Upper lobe of right lung (tissue), 1 donor: Measurements from ENCODE around the gene ADGB. TPM values are rescaled to one million over a fixed set of nuclear protein-coding genes. Genes with fewer than 3 reads are reported as not detected.
"Not testable (repeated sequence)": the region's sequence is repeated elsewhere in the genome, so short reads cannot be mapped to it uniquely, and the experiment has no call there.

ENCODE experiments used
- ATAC-seq: fragments of 200-7000 bp; cut with Tn5 transposase; one replicate; pipeline ENCODE4 v1.9.1; 2020; ENCODE audit warnings: mild to moderate bottlenecking, moderate library complexity
- DNase-seq: peaks from one replicate; pipeline ENCODE4 v3.0.0-alpha.2; 2020
- H3K27ac ChIP-seq: fragments of 200-600 bp; one replicate; pipeline ENCODE4 v1.8.0; 2022
- H3K27me3 ChIP-seq: fragments of 200-600 bp; one replicate; pipeline ENCODE4 v1.8.0; 2022; ENCODE audit warnings: mild to moderate bottlenecking
- H3K36me3 ChIP-seq: fragments of 200-600 bp; one replicate; pipeline ENCODE4 v1.8.0; 2022
- H3K4me1 ChIP-seq: fragments of 200-600 bp; one replicate; pipeline ENCODE4 v1.8.0; 2022
- H3K4me3 ChIP-seq: fragments of 200-600 bp; one replicate; pipeline ENCODE4 v1.8.0; 2022; ENCODE audit warnings: mild to moderate bottlenecking
- H3K9me3 ChIP-seq: fragments of 200-600 bp; one replicate; pipeline ENCODE4 v1.8.0; 2022
- intact Hi-C: fragments of 100-400 bp; cut with DNase I; formaldehyde crosslinking; loops from one replicate; pipeline ENCODE4 v1.11.0; 2022
- total RNA-seq: library from RNA; stranded (reverse); fragmentation: NEBNext Ultra II Directional; extraction: Animal tissue kit (Norgen Biotek cat#: 25700); gene quantifications from one replicate; pipeline ENCODE4 v1.2.1, GENCODE V29; 2021
- TF ChIP-seq, protein P1 (sequence below): fragments of 200-600 bp; IDR thresholded peaks from one replicate; pipeline ENCODE4 v1.8.0; 2022; ENCODE audit warnings: antibody characterized with exemption
- donor health status: DM: no; HTN: yes; CAD: no; lungs with severe emphysema.

ADGB gene
- total RNA-seq, 1 donor from 2014 or later: not detected

DNA sequence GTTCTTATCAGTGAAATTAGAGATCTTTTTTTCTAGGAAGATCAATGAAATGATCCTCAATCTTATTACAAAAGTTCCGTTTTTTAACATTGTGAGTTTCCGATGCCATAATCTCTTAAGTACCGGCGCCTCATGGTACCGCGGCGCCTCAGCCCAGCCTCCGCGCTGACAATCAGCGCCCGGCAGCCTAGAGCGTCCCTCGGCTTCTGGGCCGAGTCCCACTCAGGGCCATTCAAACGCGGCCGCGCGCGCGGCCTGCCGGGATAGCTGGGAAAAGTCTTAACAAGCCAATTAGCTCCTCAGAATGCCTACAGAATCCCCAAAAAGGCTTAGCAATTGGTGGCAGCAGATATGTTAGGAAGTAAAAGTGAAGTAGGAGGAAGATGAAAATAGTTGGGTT lies 204.8 kb downstream of the ADGB start:
- DNase-seq (peak; percentile 62), ATAC-seq (peak; percentile 59)
- Histone ChIP-seq H3K4me1 (no peaks in the 10 kb centered on the region), H3K4me3 (peak overlapping the region; percentile 6), H3K9me3 (no peaks in the 10 kb centered on the region), H3K36me3 (no peaks in the 10 kb centered on the region), H3K27me3 (no peaks in the 10 kb centered on the region), H3K27ac (no peak overlapping the region)
- TF ChIP-seq, protein P1, sequence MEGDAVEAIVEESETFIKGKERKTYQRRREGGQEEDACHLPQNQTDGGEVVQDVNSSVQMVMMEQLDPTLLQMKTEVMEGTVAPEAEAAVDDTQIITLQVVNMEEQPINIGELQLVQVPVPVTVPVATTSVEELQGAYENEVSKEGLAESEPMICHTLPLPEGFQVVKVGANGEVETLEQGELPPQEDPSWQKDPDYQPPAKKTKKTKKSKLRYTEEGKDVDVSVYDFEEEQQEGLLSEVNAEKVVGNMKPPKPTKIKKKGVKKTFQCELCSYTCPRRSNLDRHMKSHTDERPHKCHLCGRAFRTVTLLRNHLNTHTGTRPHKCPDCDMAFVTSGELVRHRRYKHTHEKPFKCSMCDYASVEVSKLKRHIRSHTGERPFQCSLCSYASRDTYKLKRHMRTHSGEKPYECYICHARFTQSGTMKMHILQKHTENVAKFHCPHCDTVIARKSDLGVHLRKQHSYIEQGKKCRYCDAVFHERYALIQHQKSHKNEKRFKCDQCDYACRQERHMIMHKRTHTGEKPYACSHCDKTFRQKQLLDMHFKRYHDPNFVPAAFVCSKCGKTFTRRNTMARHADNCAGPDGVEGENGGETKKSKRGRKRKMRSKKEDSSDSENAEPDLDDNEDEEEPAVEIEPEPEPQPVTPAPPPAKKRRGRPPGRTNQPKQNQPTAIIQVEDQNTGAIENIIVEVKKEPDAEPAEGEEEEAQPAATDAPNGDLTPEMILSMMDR: no peak
- intact Hi-C loops: no loop called here

DNA sequence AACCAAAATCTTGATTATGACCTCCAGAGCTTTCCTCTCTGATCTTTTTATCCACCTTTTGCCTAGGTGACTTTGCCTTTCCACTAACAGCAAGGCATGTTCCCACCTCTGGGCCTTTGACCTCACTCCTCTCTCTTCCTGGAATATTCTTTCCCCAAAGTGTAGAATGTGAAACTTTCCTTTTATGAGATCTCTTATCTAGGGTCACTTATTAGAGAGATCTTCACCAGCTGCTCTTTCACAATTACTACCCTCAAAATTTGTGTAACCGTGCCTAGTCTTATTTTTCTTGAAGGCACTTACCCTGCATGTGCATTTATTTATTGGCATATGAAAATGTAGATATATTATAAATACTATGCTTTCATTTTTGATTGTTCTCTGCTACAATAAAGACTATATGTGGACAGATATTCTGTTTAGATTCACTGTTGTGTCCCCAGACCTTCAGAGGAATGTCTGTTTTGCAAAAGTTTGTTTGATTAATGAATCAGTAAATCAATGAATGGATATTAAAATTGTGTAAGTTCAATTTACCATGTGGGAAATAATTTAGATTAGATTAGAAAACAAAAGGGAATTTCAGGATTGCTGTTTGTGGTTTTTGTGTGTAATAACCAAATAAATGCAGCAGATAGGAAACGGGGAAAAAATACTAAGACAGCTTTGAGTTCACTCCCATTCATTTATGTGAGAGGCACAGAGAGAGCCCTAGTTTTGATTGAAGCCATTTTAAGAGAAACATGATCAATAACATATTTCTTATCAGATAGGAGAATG lies 207.0 kb downstream of the ADGB start:
- TF ChIP-seq, protein P1: no peak
- DNase-seq (no peak), ATAC-seq (no peak)
- H3K9me3 ChIP-seq: no peaks in the 10 kb centered on the region
- no peaks in the 10 kb centered on the region for H3K27me3 ChIP-seq
- H3K36me3 ChIP-seq: no peaks in the 10 kb centered on the region
- intact Hi-C loops: no loop called here
- no peak overlapping the region for H3K4me3 ChIP-seq
- H3K4me1 ChIP-seq: no peaks in the 10 kb centered on the region
- no peak overlapping the region for H3K27ac ChIP-seq

DNA sequence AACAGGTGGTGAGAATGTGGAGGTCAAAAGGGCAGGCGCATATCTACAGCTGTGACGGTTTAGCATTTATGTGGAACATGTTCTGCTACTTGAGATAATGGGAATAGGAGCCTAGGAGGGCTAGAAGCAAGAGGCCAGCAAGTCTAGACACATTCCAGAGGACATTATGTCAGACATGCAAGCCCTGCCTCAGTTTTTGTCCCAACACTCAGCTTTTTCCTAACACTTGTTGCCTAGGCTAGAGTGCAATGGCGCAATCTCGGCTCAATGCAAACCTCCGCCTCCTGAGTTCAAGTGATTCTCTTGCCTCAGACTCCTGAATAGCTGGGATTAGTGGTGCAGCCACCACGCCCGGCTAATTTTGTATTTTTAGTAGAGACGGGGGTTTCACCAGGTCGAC lies 210.2 kb downstream of the ADGB start:
- H3K4me1 ChIP-seq, intact Hi-C loops, ATAC-seq, H3K4me3 ChIP-seq, H3K36me3 ChIP-seq, DNase-seq, H3K27ac ChIP-seq, H3K27me3 ChIP-seq, H3K9me3 ChIP-seq: not testable (repeated sequence)

DNA sequence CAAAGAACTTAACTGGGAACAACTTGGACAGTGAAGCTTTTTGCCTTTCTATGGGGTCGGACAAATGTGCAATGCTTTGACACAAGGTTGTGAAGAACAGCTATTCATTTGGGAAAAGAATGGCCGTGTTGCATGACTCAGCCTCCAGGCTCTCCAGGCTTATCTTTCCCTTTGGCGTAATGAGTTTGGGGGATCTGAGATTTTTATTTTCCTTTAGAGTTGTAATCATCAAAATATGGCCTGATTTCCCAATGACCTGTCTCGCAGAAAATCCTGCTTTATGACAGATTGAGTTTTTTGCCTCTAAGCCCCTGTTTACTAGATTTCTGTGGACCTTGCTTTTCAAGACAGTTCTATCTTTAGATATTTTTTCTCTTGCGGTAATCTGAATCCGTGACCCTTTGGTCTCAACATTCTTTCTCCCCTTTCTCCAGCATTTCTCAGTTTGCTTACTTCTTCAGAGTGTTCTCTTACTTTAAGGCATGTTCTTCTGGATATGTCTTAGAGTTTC lies 214.1 kb downstream of the ADGB start:
- H3K4me1 ChIP-seq, H3K4me3 ChIP-seq, H3K9me3 ChIP-seq, H3K27ac ChIP-seq, DNase-seq, H3K27me3 ChIP-seq, ATAC-seq, H3K36me3 ChIP-seq, intact Hi-C loops: not testable (repeated sequence)

DNA sequence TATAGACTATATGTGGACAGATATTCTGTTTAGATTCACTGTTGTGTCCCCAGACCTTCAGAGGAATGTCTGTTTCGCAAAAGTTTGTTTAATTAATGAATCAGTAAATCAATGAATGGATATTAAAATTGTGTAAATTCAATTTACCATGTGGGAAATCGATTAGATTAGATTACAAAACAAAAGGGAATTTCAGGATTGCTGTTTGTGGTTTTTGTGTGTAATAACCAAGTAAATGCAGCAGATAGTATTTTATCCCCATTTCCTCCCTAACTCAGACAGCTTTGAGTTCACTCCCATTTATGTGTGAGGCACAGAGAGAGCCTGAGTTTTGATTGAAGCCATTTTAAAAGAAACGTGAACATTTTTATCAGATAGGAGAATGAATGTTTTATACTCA lies 214.8 kb downstream of the ADGB start:
- ATAC-seq: no peak
- no peak for DNase-seq
- Histone ChIP-seq H3K4me3 (no peak overlapping the region), H3K9me3 (no peaks in the 10 kb centered on the region), H3K27me3 (no peaks in the 10 kb centered on the region), H3K4me1 (no peaks in the 10 kb centered on the region), H3K36me3 (no peaks in the 10 kb centered on the region), H3K27ac (no peak overlapping the region)
- intact Hi-C loops: no loop called here
- TF ChIP-seq, protein P1: no peak

DNA sequence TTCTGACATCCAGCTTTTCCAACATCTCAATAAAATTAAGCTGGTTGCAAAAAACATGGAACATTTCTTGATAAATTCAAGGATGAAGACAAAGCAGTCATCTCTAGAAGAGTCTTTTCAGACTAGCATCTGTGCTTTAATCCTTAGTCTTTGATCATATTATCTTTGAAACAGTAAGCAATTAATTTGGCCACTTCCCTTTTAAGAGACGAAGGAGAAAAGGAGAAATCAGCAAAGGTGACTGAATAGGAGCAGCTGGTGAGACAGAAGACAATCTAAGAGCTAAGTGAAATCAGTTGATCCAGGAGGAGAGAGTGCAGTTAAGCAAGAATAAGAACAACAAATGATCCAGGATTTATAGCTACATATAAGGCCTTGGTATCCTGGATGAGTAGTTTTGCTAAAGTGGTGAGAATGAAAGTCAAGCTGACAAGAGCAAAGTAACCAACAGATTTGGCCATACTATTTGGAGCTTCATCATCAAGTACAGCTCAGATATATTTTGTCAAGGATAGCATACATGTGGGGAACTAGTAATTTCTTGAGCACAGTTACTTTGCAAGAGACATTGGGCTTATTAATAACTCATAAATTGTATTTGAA lies 215.5 kb downstream of the ADGB start:
- no peak overlapping the region for H3K27ac ChIP-seq
- H3K36me3 ChIP-seq: no peaks in the 10 kb centered on the region
- H3K27me3 ChIP-seq: no peaks in the 10 kb centered on the region
- ATAC-seq (no peak), DNase-seq (no peak)
- no peaks in the 10 kb centered on the region for H3K9me3 ChIP-seq
- no peaks in the 10 kb centered on the region for H3K4me1 ChIP-seq
- TF ChIP-seq, protein P1: no peak
- no peak overlapping the region for H3K4me3 ChIP-seq
- intact Hi-C loops: no loop called here

DNA sequence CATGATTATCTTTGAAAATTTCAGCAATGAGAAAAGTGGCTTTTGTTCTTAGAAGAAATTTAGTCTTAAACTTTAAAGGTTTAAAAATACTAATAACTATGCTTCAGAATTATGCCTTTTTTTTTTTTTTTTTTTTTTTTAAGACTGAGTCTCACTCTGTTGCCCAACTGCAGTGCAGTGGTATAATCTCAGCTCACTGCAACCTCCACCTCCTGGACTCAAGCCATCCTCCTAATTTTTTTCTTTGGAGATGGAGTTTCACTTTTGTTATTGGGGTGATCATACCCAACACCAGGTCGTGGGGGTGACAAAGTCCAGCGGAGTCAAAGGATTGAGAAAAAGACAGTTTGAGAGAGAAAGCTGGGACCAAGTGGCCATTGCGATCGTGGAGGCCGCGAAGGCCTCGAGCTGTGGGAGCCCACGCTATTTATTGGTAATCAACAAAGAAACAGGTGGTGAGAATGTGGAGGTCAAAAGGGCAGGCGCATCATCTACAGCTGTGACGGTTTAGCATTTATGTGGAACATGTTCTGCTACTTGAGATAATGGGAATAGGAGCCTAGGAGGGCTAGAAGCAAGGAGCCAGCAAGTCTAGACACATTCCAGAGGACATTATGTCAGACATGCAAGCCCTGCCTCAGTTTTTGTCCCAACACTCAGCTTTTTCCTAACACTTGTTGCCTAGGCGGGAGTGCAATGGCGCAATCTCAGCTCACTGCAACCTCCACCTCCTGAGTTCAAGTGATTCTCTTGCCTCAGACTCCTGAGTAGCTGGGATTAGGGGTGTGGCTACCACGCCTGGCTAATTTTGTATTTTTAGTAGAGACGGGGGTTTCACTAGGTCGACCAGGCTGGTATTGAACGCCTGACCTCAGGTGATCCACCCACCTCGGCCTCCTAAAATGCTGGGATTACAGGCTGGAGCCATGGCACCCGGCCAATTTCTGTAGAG lies 217.0 kb downstream of the ADGB start:
- H3K4me1 ChIP-seq, H3K36me3 ChIP-seq, DNase-seq, H3K27me3 ChIP-seq, ATAC-seq, H3K27ac ChIP-seq, intact Hi-C loops, H3K4me3 ChIP-seq, H3K9me3 ChIP-seq: not testable (repeated sequence)
